Activated CD4-positive, alpha-beta T cell treated with anti-CD3 and anti-CD28 coated beads, Interleukin-10, Interleukin-2, amounts not matched to agents 100 ng/mL and 50 ng/mL, durations not matched to agents 16 hours and 8 hours (primary cell): ENCODE results near the gene GALNT18.
"Not testable (repeated sequence)": the region's sequence is repeated elsewhere in the genome, so short reads cannot be mapped to it uniquely, and the experiment has no call there.

ENCODE experiments used
- DNase-seq: peaks from one replicate; pipeline ENCODE4 v3.0.0-alpha.2; 2020

GALNT18 gene

DNA sequence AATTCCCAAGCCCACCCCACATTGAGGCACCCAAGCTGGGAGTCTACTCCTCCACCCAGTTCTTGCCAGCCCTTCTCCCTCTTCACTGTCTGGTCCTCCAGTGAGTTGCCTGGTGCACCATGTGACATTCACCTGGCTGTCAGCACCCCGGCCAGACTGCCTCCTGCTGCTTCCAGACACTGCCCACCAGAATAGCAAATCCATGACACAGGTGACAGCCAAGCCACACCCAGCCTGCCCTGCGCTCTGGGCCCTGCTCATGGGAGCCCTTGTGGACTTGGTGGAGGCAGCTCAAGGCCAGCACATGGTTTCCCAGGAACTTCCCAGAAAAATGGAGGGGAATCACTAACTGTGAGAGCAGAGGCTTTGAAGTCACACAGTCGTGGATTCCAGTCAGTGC is 172.5 kb downstream of the GALNT18 start:
- DNase-seq = no peak

- DNase-seq = no peak
Measured at GRCh38 chr11:11448626-11449025, 173.2 kb downstream of the GALNT18 start.

DNA sequence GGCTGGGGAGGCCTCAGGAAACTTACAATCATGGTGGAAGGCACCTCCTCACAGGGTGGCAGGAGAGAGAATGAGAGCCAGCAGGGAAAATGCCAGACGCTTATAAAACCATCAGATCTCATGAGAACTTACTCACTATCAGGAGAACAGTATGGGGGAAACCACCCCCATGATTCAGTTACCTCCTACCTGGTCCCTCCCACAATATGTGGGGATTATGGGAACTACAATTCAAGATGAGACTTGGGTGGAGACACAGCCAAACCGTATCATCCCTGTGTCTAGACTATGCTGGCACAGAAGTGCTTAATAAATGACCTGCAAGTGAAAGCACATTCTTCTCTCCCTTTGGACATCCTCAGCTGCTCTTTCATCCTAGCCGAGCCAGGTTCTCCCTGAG is 174.2 kb downstream of the GALNT18 start:
- not testable (repeated sequence) for DNase-seq

GRCh38 chr11:11446967-11447366 is 174.8 kb downstream of the GALNT18 start:
- DNase-seq = no peak

DNA sequence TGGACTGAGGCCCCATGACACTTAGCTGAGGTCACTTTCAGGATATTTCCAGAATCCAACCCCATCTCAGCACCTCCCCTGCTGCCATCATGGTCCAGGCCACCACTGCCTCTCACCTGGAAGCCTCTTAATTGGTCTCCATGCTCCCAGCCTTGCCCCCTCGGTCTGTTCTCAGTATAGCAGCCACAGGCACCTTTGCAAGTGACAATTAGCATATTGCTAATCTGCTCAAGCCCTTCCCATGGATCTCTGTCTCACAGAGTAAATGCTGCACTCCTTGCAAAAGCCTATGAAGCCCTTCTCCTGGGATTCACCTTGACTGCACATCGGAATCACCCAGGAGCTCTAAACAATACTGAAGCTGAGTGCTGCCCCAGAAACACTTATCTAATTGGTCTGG is 175.2 kb downstream of the GALNT18 start:
- DNase-seq = no peak

DNA sequence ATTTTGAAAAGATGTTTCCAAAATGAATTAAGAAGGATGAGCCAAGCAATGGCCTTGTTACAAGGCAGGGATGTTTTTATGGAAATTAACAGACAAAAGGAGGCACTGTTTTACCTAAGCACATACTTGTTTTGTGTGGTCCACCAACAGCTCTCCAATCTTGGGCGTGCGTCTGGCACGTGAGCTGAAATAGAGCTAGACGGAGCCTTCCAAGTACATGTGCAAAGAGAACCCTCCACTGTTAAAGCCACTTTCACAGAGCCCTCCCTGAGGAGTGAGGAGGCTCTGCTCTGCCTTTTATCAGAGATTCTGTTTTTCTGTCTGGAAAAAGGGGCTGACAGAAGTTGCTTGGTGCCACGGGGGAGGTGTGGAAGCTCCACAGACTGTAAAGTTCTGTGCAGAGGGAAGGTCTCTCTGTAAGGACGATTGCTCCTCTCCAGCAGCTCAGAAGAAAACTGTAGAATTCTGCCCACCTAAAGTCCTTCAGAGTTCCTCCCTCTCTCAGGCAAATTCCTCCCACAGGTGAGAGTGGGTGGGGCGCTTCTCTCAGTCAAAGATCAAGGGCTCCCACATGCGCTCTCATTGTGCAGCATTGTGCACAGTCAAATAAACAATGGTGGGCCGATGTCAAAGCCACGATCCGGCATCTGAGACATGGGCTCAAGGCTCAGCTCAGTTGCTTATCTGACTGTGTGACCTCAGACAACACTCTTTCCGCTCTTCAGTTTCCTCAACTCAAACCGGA is 176.2 kb downstream of the GALNT18 start:
- no peak for DNase-seq

DNA sequence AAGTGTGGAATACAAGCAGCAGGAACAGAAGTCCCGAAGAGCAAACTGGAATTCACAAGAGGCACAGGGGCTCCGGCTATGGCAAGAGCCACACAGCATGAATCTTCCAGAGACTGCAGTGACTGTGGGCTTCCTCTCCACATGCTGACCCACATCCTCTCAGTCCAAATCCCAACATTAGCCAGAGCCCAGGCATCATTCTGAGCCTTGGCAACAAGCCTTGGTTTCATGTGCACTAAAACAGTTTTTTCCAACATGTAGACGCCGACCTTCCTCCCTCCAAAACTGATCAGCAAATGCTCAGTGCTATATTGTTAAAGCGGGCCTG is 177.0 kb downstream of the GALNT18 start:
- DNase-seq = no peak

DNA sequence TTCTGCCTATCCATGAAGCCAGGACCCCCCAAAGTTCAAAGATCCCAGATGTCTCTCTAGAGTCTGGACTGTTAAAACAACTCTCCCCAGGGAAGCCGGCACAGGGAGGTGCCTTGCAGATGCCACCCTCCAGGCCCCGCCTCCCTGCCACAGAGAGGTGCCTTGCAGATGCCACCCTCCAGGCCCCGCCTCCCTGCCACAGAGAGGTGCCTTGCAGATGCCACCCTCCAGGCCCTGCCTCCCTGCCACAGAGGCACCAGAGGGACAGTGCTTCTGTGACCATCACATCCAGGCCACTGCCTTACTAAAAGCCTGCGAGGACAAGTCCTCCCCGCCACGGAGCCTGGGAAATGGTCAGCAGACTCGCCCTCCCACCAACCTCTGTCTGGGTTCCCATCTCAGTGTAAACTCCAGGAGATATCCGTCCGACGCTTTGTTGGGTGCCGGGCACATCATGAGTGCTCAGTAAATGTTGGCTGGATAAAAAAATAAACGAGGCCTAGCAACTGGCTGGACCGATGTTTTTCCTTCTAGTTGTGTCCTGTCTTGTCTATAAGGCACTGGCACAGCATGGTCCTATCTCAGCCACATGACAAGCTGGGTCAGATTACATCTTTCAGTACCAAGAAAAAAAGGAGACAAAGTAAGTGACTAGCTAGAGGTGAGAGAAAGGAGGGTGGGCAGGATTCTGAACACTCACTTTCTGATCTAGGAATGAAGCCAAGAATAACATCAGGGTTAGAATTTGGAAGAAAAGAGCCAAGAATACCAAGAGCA is 177.6 kb downstream of the GALNT18 start:
- no peak for DNase-seq

DNA sequence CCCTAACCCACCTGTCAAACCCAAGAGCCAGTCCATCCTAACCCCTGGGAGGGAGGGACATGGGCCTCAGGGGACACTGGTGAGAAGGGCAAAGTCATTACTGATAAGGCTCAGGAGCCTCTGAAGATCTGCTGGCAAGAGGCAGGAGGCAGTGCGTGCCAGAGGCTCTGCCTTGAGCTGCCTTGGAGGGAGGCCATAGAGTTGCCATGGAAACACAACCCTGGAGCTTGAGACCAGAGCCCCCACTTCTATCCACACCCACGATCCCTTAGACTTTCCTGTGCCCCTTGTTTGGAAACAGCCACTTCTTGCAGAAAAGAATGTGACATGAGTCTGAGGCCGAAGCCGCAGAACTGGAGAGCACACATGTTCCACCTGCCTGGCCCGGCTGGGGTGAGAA is 179.0 kb downstream of the GALNT18 start:
- DNase-seq = no peak

GRCh38 chr11:11441516-11441915 is 180.3 kb downstream of the GALNT18 start:
- DNase-seq = no peak

DNA sequence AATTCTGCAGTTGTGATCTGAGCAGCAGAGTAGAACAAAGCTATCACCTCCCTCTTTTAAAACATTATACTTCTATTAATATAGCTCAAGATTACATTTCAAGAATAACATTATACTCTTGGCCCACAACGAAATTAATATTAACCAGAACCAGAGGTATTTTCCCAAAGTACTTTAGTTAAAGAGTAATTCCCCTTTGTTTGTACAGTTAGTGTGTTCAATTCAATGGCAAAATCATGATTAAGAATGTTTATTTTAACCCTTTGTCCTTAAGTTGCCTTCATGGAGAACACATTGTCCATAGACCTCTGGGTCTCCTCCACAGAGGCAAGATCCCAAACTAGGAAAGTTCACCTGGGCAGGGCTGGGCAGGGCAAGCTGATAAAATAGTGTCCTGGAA is 180.7 kb downstream of the GALNT18 start:
- DNase-seq = no peak

GRCh38 chr11:11440144-11440543 is 181.7 kb downstream of the GALNT18 start:
- no peak for DNase-seq

- DNase-seq = no peak
Measured at GRCh38 chr11:11439591-11439990, 182.2 kb downstream of the GALNT18 start.

- no peak for DNase-seq
Measured at GRCh38 chr11:11436715-11437313, 185.0 kb downstream of the GALNT18 start.

- no peak for DNase-seq
Measured at GRCh38 chr11:11435635-11436034, 186.2 kb downstream of the GALNT18 start.

- DNase-seq = no peak
Measured at GRCh38 chr11:11433960-11434359, 187.8 kb downstream of the GALNT18 start.

DNA sequence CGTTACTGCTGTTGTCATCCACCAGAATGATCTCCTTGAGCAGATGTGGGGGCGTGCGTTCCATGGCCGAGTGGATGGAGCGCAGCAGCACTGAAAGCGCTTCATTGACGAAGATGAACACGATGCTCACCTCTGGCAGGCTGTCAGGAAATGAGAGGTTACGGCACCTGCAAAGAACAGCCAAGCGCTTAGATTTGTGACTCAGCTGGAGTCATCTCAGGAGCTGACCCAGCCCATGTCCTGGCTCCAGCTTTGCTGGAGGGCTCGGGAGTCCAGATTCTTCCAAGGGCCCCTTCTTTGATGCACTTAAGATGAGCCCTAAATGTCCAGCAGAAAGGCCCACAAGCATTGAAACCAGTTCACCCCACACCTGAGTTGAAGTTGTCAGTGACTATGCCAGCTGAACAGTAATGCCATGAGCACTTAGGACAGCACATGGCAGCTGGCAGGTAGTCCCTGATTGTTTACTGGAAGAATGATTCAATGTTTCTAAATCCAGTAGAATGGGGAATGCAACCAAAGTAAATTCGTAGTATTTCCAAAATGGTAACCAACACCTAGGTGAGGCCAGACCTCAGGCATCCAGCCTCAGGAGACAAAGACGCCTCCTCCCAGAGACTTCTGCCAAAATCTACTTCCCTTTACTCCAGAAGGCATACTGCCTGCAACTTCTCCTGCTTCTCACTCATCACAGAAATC is 189.0 kb downstream of the GALNT18 start:
- DNase-seq = no peak

- no peak for DNase-seq
Measured at GRCh38 chr11:11430431-11430830, 191.4 kb downstream of the GALNT18 start.

- DNase-seq = no peak
Measured at GRCh38 chr11:11428714-11429113, 193.1 kb downstream of the GALNT18 start.

DNA sequence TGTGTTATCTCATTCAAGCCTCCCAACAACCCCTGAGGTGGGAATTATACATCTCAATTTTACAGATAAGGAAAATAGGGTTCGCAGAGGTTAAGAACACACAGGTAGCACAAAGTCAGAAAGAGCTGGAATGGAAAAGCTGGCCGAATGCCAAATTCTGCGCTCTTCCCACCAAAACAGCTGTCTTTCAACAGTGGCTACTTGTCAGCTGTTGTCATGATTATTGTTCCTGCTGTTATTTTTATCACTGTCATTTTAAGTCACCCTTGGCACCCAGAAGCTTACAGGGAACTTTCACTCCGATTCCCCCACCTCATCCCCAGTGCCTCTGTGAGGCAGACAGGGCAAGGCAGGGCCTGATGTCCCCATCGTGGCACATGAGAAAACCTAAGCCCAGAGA is 194.3 kb downstream of the GALNT18 start:
- DNase-seq = no peak

GRCh38 chr11:11427140-11427539 is 194.7 kb downstream of the GALNT18 start:
- no peak for DNase-seq

GRCh38 chr11:11426226-11426952 is 195.4 kb downstream of the GALNT18 start:
- no peak for DNase-seq

DNA sequence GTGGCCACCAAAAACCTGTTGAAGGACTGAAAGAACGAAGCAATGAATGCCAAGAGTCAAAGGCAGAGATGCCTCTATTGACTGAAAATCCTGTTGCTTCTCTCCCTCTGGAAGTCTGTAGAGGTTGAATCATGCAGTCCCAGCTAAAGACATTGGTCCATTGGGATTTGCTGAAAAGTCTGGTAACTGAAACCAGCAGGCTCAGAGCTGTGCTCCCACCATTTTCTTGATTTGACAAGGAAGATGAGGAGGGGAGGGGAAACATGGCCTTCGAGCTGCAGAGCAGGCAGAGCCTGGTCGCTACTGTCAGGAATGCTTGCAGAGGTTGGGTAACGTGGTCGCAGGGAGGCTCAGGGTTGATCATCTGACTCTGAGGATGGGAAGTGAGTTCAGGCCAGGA is 196.0 kb downstream of the GALNT18 start:
- DNase-seq = no peak
